ENCODE data around the gene S100A7A.
"Not testable (repeated sequence)": the region's sequence is repeated elsewhere in the genome, so short reads cannot be mapped to it uniquely, and the experiment has no call there.

Gene S100A7A

GRCh38 chr1:153417136-153417888 is 992 bp downstream of the S100A7A start:
- TF ChIP-seq CTCF (IDR thresholded peaks at IDR 0.05) (no peak), ZFX (IDR thresholded peaks at IDR 0.05; ENCODE audit: borderline replicate concordance) (no peak)
- no peak overlapping the region for H3K27ac ChIP-seq

GRCh38 chr1:153418758-153419435 is 2.6 kb downstream of the S100A7A start:
- H3K27ac ChIP-seq, result not testable (repeated sequence)

DNA sequence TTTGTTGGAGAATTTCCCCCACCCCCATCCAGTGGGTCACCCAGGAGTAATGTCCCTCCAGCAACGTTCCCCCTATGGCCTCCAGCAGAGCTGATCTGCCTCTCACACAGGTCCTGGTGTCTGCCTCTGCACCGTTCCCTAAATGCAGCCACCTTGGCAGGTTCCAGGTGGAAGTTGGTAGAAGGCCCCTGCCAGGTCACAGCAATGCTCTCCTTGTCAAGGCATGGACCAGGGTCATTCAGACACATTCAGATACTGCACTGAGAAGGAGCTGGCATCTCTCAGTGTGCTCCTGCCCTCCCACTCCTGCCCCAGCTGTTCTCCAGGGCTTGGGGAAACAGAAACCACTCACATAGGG is 3.1 kb downstream of the S100A7A start:
- H3K27ac ChIP-seq, result not testable (repeated sequence)

DNA sequence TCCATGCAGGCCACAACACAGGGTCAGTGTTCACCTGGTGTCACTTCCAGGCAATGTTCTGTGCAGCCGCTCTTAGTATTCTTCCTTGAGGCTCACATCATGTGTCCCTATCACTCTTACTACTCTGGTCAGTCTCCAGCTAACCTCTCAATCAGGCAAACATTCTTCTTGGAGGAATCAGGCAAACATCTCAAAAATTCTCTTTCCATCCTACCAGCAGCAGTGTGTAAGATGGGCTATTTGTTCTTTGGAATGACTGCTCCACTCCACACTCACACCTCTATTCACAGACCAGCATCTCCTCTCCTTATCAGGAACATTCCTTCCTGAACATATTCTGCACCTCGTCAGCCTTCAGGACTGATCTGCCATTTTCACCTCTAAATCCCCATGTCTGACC is 4.0 kb downstream of the S100A7A start:
- TF ChIP-seq CTCF (IDR thresholded peaks at IDR 0.05) (no peak), ZFX (IDR thresholded peaks at IDR 0.05; ENCODE audit: borderline replicate concordance) (no peak)
- H3K27ac ChIP-seq, result no peak overlapping the region

DNA sequence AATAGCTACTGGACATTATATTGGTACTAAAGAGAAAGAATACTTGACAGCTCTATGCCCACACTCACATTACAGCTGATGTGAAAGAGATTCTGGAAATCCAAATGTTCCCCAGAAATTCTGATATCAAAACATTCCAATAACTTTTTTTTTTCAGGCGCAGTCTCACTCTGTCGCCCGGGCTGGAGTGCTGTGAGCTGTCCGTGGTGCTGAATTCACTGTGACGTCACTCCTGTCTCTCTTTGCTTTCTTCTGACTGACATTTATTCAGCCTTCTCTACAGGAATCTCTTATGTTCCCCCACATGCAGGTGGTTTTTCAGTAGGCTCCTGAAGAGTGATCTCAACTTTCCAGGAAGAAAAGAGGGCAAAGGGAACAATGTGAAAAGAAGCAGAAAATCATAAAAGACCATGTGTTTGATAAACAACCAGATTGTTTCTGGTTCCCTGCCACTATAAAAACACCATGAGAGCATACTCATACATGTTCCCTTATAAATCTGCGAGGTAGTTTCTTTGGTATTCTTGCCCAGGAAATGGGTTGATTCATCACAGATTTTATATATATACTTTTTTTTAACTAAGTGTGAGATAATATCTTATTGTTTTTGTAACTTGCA is 6.2 kb downstream of the S100A7A start:
- no peak for TF ChIP-seq ZFX (IDR thresholded peaks at IDR 0.05; ENCODE audit: borderline replicate concordance)
- H3K27ac ChIP-seq, result no peak overlapping the region

- H3K27ac ChIP-seq, result no peak overlapping the region
- TF ChIP-seq CTCF (IDR thresholded peaks at IDR 0.05), result no peak
- no peak for TF ChIP-seq ZFX (IDR thresholded peaks at IDR 0.05; ENCODE audit: borderline replicate concordance)
These were observed 10.5 kb downstream of the S100A7A start for GRCh38 chr1:153426809-153427208.

DNA sequence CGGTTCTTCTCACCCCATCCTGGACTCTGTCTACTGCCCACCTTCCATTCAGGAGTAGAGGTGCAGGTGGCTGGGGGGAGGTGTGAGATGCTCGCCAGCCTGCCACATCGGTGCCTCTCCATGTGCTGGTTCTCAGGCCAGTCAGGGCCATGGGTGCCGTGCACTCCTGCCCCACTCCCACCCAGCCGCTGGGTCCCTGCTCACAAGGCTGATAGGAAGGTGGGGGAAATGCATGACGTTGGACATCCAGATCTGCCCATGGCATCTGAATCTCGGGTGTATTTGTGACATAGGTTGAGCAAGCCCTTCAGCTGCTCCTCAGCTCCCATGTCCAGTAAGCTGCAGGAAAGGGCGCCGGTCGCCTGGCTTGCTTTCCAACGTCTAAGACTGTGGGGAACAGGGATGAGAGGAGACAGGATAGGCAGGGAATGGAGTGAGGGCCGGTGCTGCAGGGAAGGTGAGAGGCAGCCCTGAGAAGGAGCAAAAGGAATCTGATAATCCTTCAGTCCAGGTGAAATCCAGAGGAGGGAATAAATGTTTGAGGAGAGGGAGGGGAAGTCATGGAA is 11.8 kb downstream of the S100A7A start:
- H3K27ac ChIP-seq, result no peak overlapping the region
- TF ChIP-seq ZFX (IDR thresholded peaks at IDR 0.05; ENCODE audit: borderline replicate concordance) (no peak), CTCF (IDR thresholded peaks at IDR 0.05) (no peak)

DNA sequence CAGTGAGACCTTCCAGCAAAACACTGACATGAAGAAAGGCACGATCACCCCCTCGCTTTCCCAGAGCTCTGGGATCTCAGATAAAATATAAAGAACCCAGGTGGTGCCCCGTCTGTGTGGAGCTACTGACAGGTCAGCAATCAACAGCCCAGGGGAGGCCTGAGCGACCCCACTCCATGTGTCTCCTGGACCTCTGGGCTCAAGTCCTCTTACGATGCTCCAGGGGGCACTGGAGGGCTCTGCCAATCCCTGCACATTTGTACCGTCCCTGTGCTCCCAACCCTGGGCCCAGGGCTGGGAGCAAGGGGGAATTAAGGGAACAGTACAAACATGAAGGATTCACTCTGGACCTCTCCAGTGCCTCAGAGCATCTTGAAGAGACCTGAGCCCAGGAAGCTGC is 12.5 kb downstream of the S100A7A start:
- TF ChIP-seq CTCF (IDR thresholded peaks at IDR 0.05) (no peak), ZFX (IDR thresholded peaks at IDR 0.05; ENCODE audit: borderline replicate concordance) (no peak)
- no peak overlapping the region for H3K27ac ChIP-seq

All from 22Rv1 (cell line).